GM18499 (cell line): ENCODE measurements around the gene AUTS2.

Source experiments
- ATAC-seq: cut with Tn5 transposase; IDR thresholded peaks from one replicate; pipeline ENCODE4 v1.9.1; 2021; ENCODE audit warnings: moderate number of reproducible peaks; ENCODE audit not compliant: insufficient read depth, unreplicated experiment

AUTS2 gene

DNA sequence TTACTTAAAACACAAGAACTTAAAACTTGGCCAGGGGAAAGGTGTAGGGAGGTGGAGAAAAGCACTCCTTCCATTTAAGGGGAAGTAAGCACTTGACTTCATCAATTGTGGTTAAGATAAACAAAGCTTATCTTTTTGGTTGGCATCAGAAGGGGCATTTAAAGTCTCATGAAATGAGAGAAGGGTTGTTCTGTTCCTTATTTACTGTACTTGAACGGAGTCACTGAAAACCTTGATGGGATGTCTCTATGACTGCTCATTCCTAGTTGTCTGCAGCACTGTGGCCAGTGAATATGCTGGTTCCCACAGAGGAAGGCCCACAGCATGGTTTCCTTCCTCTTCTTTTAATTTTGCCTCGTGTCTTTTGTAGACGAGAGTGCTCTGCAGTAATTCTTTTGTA lies 229.3 kb downstream of the AUTS2 start:
- no peak for ATAC-seq

- ATAC-seq = no peak
These were observed 234.1 kb downstream of the AUTS2 start for GRCh38 chr7:69832356-69832755.

DNA sequence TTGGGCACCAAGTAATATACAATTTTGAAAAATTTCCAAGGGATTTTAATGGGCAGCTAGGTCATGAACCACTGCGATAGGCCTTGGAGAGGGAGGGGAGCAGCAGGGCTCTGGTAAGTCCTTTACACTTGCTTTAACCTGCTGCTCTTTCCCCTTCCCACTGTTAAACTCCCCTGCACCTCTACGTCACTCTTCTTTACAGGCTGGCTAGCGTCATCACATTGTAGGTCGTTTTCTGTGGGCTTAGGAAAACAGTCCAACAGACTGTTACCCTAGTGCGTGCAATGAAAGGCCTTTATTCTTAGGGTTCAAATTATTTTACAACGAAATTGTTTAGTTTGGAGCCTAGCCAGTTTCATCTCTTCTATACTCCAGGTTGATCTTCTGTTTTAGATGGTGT lies 235.7 kb downstream of the AUTS2 start:
- no peak for ATAC-seq

GRCh38 chr7:69836702-69837101 lies 238.4 kb downstream of the AUTS2 start:
- ATAC-seq = no peak

DNA sequence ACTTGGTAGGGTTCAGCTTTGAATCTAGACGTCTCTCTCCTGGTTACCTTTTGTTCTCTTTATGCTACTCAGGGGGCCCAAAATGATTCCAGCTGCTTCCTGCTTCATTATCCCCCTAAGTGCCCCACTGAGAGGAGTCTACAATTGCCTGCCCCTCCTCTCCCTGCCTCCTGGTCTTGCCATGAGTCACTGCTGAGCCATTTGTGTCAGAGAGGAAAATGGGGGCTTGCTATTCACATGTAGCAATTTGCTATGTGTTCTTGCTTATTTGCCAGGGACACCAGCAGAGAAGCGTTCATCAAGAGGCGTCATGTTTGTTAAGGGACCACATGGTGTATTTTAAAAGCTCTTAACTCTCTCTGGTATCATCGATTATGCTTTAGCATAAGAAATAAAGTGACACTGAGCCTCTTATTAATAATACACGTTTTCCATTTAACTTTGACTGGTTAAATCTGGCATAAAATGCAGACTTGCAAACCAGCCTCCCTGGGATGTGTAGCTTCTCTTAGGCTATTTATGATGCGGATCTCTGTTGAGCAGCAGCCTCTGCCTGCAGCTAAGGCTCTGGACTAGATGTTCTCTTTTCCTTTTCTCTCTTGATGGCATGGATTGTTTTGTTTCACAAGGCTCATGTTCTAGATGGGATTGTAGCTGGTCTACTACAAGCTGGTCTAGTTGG lies 239.3 kb downstream of the AUTS2 start:
- no peak for ATAC-seq

DNA sequence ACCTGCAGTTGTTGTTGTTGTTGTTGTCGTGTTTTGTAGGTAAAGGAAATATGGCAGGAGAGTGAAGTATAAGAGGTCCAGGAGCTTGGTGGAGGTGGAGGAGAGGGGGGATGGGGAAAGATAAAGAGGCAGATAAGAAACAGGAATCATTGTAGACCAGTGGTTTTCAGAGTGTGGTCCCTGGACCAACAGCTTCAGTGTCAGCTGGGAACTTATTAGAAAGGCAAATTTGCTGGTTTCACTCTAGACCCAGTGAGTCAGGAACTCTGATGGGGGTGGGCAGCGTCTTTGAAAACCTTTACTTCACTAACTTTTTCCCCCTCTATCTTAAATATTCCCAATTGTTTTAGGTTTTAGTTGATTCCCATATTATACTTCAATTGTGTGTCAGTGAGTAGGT lies 241.5 kb downstream of the AUTS2 start:
- peak; percentile 41 for ATAC-seq

DNA sequence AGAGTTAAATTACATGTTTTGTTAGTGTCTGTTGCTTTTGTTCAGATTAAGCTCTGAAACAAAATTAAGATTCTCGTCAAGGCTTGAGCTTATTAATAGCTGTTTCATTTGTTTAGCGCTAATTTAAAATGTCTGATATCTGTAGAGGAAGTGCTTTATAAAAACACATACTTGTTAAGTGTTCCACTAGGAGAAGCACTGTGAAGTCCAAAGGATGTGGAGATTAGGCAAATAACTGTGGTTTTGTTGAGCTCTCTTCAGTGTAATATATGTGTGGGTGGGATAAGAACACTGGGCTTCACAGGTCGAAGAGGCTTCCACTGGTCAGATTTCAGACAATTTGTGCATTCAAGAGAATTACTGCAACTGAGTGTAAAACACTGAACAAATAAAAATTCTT lies 242.0 kb downstream of the AUTS2 start:
- no peak for ATAC-seq

DNA sequence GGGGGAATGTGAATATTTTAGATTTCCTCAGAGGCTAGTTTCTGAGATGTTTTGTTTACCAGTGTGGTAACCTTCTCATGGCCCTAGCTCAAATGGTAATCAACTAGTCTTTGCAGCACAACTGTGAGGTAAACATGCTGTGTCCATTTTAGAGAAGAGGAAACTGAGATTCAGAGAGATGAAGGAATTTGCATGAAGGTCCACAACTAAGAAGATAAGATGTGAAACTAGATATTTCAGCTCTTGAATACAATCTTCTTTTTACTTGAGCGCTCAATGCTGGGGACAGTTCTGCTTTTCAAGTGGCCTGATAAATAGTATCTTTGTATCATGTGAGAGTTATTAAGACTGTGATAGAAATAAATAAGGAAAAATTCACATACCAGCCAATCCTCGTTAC lies 245.4 kb downstream of the AUTS2 start:
- peak; percentile 33 for ATAC-seq

DNA sequence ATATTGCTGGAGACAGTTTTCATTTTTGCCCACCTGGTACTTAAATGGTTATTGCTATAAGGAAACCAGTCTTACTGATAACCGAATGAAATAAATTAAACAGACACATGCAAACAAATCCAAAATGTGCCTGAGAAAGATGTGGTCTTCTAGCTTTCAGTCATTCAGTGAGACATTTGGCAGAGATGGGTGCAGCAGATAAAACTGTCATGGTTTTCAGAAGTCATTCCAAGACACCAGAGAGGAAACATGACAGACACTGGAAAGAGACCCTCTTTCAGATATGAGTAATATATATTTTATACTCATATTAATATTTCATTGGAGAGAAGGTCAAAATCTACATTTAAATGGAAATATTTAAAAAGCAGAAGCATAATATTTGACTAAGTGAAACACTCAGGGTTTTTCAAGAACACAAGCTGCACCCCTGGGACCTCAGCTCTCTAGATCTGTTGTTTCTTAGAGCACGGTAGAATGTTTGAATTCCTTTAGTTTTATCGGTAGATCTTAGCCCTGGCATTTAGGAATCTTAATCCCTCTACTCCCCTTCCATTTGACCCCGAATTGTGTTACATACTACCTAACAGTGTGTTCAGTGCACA lies 246.1 kb downstream of the AUTS2 start:
- no peak for ATAC-seq

DNA sequence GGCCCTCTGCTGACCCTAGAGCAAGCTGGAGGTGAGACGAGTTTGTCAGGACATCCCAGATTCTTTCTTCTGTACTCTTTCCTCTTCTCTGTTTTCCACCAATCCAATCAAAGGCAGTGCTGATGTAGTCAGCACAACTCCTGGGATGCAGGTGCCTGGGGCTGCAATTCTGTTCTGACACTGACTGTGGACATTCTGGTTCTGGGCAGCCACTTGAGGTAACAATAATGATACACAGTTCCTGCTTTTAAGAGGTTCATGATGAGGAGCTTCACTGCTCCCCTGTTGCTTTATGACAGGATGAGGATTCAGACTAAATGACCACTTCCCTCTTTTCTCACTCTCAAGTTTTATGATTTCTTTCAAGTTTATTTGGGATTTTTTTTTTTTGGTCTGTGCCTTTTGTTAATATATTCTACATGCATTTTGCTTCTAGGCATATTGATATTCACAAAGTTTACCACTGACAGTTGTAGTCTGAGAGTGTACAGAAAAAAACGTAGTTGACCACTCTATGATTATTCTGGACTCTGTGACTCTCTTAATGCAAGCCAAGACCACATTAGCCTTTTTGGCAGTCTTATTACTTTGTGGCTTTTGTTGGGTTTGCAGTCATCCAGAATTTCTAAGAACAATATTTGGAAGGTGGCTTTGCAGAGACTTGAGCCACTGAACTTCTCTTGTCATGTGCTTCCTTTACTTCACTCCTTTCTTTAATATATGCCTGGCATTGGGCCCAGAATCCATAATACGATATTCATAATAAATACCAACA lies 247.6 kb downstream of the AUTS2 start:
- ATAC-seq = no peak

GRCh38 chr7:69847921-69848612 lies 249.8 kb downstream of the AUTS2 start:
- no peak for ATAC-seq

- ATAC-seq = no peak
These were observed 251.0 kb downstream of the AUTS2 start for GRCh38 chr7:69849268-69849667.

DNA sequence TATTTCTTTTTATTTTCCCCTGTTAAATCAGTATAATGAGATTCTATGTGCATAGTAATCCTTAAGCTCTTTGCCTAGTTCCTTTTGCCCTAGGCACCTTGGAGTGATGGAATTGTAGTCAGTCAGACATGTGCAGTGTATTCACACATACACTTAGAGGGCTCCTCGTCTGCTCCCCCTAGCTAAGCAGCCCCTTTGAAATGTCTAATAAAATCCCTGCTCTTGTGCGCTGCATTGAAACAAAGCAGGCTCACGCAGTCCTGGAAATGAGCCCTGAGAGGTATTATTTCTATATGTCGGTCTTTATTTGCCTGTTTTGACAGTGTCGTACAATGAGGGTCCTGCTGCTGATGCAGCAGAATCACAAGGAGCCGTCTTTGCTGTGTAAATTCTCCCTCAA lies 258.7 kb downstream of the AUTS2 start:
- no peak for ATAC-seq

- no peak for ATAC-seq
These were observed 260.2 kb downstream of the AUTS2 start for GRCh38 chr7:69858471-69858870.

- no peak for ATAC-seq
These were observed 261.1 kb downstream of the AUTS2 start for GRCh38 chr7:69859342-69859741.

GRCh38 chr7:69860486-69860885 lies 262.2 kb downstream of the AUTS2 start:
- no peak for ATAC-seq

DNA sequence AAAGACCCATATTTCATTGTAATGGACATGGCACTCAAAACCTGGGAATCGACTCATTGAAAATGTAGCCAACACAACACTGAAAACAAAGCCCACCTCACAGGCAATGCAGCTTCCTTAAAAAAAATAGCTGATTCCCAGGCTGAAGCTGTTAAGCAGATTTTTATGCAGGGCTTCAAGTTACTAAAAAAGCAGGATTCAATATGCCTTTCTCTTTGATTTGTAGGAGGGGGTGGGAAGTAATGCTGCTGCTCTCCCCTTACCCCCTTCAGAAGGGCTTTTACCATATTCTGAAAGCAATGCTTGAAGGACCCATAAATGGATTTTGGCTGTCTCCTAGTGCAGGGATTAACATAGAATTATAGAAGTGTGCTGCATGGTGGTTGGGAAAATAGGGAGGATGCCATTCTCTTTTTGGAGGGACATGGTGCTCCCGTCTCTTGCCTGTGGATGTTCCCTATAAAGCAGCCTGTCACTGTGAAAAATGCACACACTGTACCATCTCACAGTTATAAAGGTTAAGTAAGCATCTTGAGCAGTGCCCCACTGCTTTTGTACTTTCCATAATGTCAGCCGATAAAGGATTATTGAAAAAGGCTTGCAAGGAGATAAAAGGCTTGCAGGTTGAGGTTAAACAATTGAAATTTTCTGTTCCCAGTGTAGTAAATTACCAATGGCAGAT lies 262.8 kb downstream of the AUTS2 start:
- no peak for ATAC-seq

DNA sequence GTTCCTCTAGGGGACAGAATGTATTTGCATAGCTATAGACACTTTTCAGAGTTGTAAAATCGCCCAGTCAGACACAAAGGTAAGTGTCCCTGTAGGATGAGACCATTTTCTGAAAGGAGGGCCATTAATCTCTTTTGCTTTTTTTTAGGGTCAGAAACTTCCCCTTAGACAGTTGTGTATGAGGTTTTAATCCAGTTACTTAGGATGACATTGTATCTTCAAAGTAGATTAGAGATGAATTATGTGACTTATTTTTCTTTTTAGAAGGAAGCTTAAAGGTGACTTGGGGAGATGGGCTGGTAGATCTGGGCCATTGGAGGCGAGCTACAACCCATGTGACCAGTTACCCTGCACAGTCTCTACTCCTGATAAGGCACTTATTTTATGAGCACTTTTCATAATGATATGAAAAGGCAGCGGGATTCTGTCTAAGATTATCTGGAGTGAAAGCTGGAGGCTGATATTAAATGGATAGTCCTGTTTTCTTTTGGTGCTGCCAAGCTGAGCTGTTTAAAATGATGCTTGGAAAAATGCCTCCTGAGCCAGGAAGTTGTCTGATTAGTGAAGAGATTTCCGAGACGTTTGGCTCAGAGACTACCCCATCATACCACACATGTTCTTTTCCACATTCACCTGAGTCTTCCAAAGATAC lies 264.3 kb downstream of the AUTS2 start:
- ATAC-seq = no peak

- ATAC-seq = no peak
These were observed 266.0 kb downstream of the AUTS2 start for GRCh38 chr7:69864274-69864673.

DNA sequence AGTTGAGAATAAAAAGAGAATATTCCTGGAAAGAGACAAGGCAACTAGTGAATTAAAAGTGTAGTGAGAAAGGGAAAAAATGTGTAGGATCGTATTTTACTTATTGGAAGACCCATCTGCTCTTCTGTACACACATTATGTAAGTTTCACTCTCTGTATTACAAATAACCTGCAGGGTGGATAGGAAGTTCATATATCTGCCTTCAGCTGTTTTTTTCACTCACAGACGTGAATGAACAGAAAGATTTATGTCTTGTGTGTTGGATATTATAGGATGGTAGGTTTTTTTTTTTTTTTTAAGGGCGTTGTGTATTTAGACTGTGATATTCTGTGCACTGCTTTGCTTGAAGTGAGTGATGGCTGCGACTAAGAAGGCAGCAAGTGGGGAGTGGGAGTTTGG lies 266.5 kb downstream of the AUTS2 start:
- peak; percentile 62 for ATAC-seq
